PC-3 (cell line): Measurements from ENCODE around the gene GOLGA6L7.

Experiments used
- EZH2 ChIP-seq: fragments of 300-600 bp; sonication (generic); IDR thresholded peaks from one replicate; pipeline ENCODE4 v1.6.1; 2017; ENCODE audit warnings: antibody characterized with exemption, mild to moderate bottlenecking, low read length; ENCODE audit not compliant: unreplicated experiment
- EZH2phosphoT487 ChIP-seq: fragments of 300-600 bp; sonication (generic); IDR thresholded peaks from 2 replicates; pipeline ENCODE4 v1.6.1; 2018; ENCODE audit warnings: mild to moderate bottlenecking, antibody characterized with exemption, low read length, borderline replicate concordance
- TF ChIP-seq, protein P1 (sequence below): fragments of 300-600 bp; sonication (generic); conservative IDR thresholded peaks from 2 replicates; pipeline ENCODE4 v1.5.1; 2017; ENCODE audit warnings: antibody characterized with exemption, low read depth, mild to moderate bottlenecking, low read length

DNA sequence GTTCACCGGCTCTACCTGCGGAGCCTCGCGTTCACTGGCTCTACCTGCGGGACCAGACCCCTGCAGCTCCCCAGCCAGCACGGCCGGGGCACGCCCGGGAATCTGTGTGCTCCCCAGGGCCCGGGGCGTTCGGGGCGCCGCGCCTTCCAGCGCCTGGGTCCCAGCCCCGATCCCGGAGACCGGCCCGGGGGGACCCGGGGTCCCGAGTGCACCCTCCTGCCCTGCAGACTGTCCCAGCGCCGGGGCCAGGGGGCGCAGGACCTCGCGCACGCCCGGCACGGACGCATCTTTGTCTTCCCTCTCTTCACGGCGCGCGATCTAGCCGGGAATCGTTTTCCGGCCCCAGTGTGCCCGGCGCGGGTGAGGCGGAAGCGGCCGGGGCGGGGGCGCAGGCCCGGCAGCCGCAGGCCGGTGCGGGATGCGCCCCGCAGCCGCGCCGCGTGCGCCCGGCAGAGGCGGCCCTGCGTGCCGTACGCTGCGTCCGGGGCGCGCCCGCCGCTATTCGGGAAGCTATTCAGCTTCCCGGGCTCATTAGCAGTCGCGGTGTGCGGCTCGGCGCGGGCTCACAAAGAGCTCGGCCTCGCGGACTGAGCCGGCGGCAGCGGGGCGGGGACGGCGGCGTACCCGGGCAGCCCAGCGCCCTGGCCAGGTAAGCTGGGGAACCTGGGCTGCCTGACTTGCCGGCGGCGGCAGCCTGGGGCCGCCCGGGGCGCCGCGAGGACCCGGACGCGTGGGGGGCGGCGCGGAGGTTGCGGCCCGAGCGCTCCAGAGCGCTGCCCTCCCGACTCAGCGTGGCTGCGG, 37.4 kb upstream of the GOLGA6L7 start, which contains the start of gene APBA2:
- TF ChIP-seq, protein P1, sequence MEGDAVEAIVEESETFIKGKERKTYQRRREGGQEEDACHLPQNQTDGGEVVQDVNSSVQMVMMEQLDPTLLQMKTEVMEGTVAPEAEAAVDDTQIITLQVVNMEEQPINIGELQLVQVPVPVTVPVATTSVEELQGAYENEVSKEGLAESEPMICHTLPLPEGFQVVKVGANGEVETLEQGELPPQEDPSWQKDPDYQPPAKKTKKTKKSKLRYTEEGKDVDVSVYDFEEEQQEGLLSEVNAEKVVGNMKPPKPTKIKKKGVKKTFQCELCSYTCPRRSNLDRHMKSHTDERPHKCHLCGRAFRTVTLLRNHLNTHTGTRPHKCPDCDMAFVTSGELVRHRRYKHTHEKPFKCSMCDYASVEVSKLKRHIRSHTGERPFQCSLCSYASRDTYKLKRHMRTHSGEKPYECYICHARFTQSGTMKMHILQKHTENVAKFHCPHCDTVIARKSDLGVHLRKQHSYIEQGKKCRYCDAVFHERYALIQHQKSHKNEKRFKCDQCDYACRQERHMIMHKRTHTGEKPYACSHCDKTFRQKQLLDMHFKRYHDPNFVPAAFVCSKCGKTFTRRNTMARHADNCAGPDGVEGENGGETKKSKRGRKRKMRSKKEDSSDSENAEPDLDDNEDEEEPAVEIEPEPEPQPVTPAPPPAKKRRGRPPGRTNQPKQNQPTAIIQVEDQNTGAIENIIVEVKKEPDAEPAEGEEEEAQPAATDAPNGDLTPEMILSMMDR = no peak
- TF ChIP-seq EZH2 (no peak), EZH2phosphoT487 (no peak)
